Keratinocyte (primary cell): Measurements from ENCODE around the gene ST8SIA6. TPM values are rescaled to one million over a fixed set of nuclear protein-coding genes. Genes with fewer than 3 reads are reported as not detected.
A peak's percentile ranks its signal among the peaks of the same experiment; 100 is the strongest.
"Not testable (repeated sequence)": the region's sequence is repeated elsewhere in the genome, so short reads cannot be mapped to it uniquely, and the experiment has no call there.

Source experiments
- DNase-seq: peaks from one replicate; pipeline ENCODE4 v3.0.0-alpha.2; 2011; ENCODE audit warnings: low read depth, missing footprints, low spot score
- FAIRE-seq: peaks from 2 replicates; lab custom pipeline; 2011; peaks lifted over from hg19 to GRCh38; lab: Jason Lieb, UNC
- H2AFZ ChIP-seq: 2 replicates; pipeline ENCODE4 v1.6.0; 2012; ENCODE audit warnings: low read length, control low read depth, inconsistent platforms; ENCODE audit not compliant: control insufficient read depth
- H3K27ac ChIP-seq: 2 replicates; pipeline ENCODE4 v1.5.1; 2011; ENCODE audit warnings: low read length; ENCODE audit not compliant: control insufficient read depth, insufficient read depth
- H3K27me3 ChIP-seq: 3 replicates; pipeline ENCODE4 v1.6.0; 2011; ENCODE audit warnings: low read length; ENCODE audit not compliant: control insufficient read depth, insufficient read depth; ENCODE audit errors: extremely low read depth
- H3K36me3 ChIP-seq, 2 experiments: 2 replicates in 1 of 2; 3 replicates in 1 of 2; pipeline ENCODE4 v1.5.1; 2011; ENCODE audit warnings: low read length in 2 of 2, mild to moderate bottlenecking in 1 of 2; ENCODE audit not compliant: control insufficient read depth in 2 of 2, insufficient read depth in 2 of 2; ENCODE audit errors: extremely low read depth in 1 of 2
- H3K4me1 ChIP-seq: 3 replicates; pipeline ENCODE4 v1.5.1; 2011; ENCODE audit warnings: low read length; ENCODE audit not compliant: control insufficient read depth, insufficient read depth; ENCODE audit errors: extremely low read depth
- H3K4me2 ChIP-seq: 3 replicates; pipeline ENCODE4 v1.6.0; 2011; ENCODE audit warnings: low read depth, low read length; ENCODE audit not compliant: control insufficient read depth, insufficient read depth; ENCODE audit errors: extremely low read depth
- H3K4me3 ChIP-seq, 3 experiments: fragments of 200-600 bp in 1 of 3; sonication (generic) in 1 of 3; 2 replicates in 2 of 3; 3 replicates in 1 of 3; pipeline ENCODE4 v1.5.1; 2011 to 2016; ENCODE audit warnings: low read length in 3 of 3, mild to moderate bottlenecking in 3 of 3, control low read depth in 2 of 3, inconsistent platforms in 1 of 3, low read depth in 1 of 3, mixed read lengths in 1 of 3, mixed run types in 1 of 3, moderate library complexity in 1 of 3; ENCODE audit not compliant: control insufficient read depth in 2 of 3, insufficient read depth in 2 of 3; ENCODE audit errors: extremely low read depth in 1 of 3
- H3K79me2 ChIP-seq: 2 replicates; pipeline ENCODE4 v1.6.0; 2012; ENCODE audit warnings: low read length; ENCODE audit not compliant: control insufficient read depth, insufficient read depth
- H3K9ac ChIP-seq: 3 replicates; pipeline ENCODE4 v1.6.0; 2011; ENCODE audit warnings: low read length; ENCODE audit not compliant: control insufficient read depth, insufficient read depth; ENCODE audit errors: extremely low read depth
- H3K9me1 ChIP-seq: 3 replicates; pipeline ENCODE4 v1.6.0; 2011; ENCODE audit warnings: low read length; ENCODE audit not compliant: control insufficient read depth, insufficient read depth; ENCODE audit errors: extremely low read depth
- H3K9me3 ChIP-seq: 2 replicates; pipeline ENCODE4 v1.5.1; 2012; ENCODE audit warnings: low read depth, low read length; ENCODE audit not compliant: control insufficient read depth
- H4K20me1 ChIP-seq: 3 replicates; pipeline ENCODE4 v1.6.0; 2011; ENCODE audit warnings: low read length; ENCODE audit not compliant: control insufficient read depth, insufficient read depth; ENCODE audit errors: extremely low read depth
- CTCF ChIP-seq, 3 experiments: IDR thresholded peaks in 1 of 3; conservative IDR thresholded peaks in 1 of 3; optimal IDR thresholded peaks in 1 of 3; 2 replicates in 2 of 3; 3 replicates in 1 of 3; pipeline versions ENCODE3 to v1.5.1; 2011; ENCODE audit warnings: low read length in 3 of 3, mild to moderate bottlenecking in 3 of 3, moderate library complexity in 2 of 3, control low read depth in 1 of 3, inconsistent platforms in 1 of 3; ENCODE audit not compliant: insufficient read depth in 2 of 3; ENCODE audit errors: extremely low read depth in 1 of 3
- EZH2 ChIP-seq: IDR thresholded peaks from one replicate; pipeline ENCODE4 v1.6.1; 2012; ENCODE audit warnings: inconsistent platforms, mild to moderate bottlenecking, low read length, moderate library complexity
- dilution Hi-C: fragments of 300-500 bp; cut with MboI; formaldehyde crosslinking; loops from one replicate; pipeline ENCODE4 v1.7.0; 2020; ENCODE audit warnings: low sequenced_read_pairs; ENCODE audit not compliant: extremely low pct_ligation_motif_present
- polyA plus RNA-seq, 5 experiments: library from polyadenylated mRNA; depleted of rRNA in 3 of 5; stranded (reverse) in 3 of 5; stranded (forward) in 1 of 5; unstranded in 1 of 5; fragments of >200 nt; gene quantifications; 1 replicate in 1 of 5; 2 replicates in 3 of 5; 3 replicates in 1 of 5; pipeline versions ENCODE4 v1.2.1 to v1.2.3, GENCODE V29; 2011 to 2012; ENCODE audit warnings: missing spikeins in 2 of 5, low read depth in 1 of 5, low replicate concordance in 1 of 5

Gene ST8SIA6
- polyA plus RNA-seq, 1 donor (not counting 4 experiments of a cell fraction or from before 2014, with no cell fraction given) = not detected

DNA sequence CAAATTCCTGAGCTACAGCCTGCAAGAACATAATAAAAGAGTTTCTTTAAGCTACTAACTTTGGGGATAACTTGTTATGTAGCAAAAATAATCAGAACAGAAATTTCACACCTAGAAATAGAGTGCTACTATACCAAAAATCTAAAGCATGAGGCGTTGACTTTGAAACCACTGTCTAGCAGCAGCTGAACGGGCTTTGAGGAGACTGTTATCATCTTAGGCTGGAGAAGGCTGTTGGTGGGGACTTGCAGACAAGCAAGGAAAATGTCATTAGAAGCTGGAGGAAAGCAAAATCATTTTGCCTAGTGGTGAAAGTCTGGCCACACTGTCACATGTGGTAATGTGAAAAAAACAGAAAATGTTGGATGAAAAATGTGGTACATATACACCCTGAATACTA lies 48.4 kb upstream of the ST8SIA6 start:
- FAIRE-seq = no peak

DNA sequence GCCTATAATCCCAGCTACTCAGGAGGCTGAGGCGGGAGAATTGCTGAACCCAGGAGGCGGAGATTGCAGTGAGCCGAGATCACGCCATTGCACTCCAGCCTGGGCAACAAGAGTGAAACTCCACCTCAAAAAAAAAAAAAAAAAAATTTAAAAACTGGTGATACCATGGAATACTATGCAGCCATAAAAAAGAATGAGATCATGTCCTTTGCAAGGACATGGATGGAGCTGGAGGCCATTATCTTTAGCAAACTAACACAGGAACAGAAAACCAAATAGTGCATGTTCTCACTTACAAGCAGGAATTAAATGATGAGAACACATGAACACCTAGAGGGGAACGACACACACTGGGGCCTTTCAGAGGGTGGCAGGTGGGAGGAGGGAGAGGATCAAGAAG lies 44.6 kb upstream of the ST8SIA6 start:
- dilution Hi-C loops, H3K27me3 ChIP-seq, H3K9ac ChIP-seq, H3K36me3 ChIP-seq, H3K4me3 ChIP-seq, H3K4me2 ChIP-seq, H4K20me1 ChIP-seq, H2AFZ ChIP-seq, H3K9me3 ChIP-seq, H3K79me2 ChIP-seq, DNase-seq, H3K4me1 ChIP-seq, FAIRE-seq, H3K27ac ChIP-seq, H3K9me1 ChIP-seq: not testable (repeated sequence)

More for the DNA sequence above, 48.4 kb upstream of the ST8SIA6 start:
- H3K27me3 ChIP-seq = no peaks in the 10 kb centered on the region
- H3K9me1 ChIP-seq = no peaks in the 10 kb centered on the region
- H3K9me3 ChIP-seq = no peaks in the 10 kb centered on the region
- H3K27ac ChIP-seq = no peak overlapping the region
- H2AFZ ChIP-seq = no peak overlapping the region
- no peak for TF ChIP-seq CTCF (optimal IDR thresholded peaks at IDR 0.05 in 1 of 3, IDR thresholded peaks at IDR 0.05 in 1 of 3, conservative IDR thresholded peaks at IDR 0.05 in 1 of 3; ENCODE audit: extremely low read depth in 1 of 3, insufficient read depth in 2 of 3, low read length in 3 of 3)
- no peak for TF ChIP-seq EZH2
- H3K4me3 ChIP-seq = no peak overlapping the region
- H3K36me3 ChIP-seq = no peaks in the 10 kb centered on the region
- H3K9ac ChIP-seq = no peak overlapping the region
- no peaks in the 10 kb centered on the region for H4K20me1 ChIP-seq
- no peak overlapping the region for H3K4me2 ChIP-seq
- no peaks in the 10 kb centered on the region for H3K4me1 ChIP-seq
- H3K79me2 ChIP-seq = no peaks in the 10 kb centered on the region
- dilution Hi-C loops = no loop called here
- DNase-seq = no peak

DNA sequence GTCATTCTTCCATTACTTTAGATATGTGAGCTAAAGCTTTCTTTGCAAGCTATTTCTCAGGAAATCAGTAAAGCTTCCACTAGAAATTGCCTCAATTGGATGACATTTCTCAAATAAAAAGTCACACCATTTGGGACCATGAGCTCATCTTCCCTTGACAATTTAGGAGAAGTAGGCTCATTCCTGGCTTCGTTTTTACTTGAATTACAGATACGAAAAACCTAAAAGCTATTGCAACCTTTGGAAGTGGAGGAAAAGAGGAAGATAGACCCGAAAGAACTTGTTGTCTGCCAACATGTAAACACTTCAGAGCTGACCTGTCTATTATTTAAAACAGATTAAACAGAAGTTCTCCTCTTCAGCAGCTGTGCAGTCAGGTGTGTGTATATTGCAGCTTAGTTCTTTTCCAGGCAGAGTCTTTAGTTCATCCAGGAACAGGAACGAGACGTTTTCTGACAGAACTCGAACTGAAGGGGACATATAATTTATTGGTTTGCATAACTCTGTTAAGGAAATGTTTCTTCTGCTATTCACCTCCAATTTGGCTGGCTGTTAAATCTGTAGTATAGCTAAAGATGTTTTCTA lies 43.1 kb upstream of the ST8SIA6 start:
- dilution Hi-C loops = no loop called here
- no peak for TF ChIP-seq CTCF (optimal IDR thresholded peaks at IDR 0.05 in 1 of 3, IDR thresholded peaks at IDR 0.05 in 1 of 3, conservative IDR thresholded peaks at IDR 0.05 in 1 of 3; ENCODE audit: extremely low read depth in 1 of 3, insufficient read depth in 2 of 3, low read length in 3 of 3)
- TF ChIP-seq EZH2 = no peak
- no peak overlapping the region for H3K4me3 ChIP-seq

More for the DNA sequence above, 43.1 kb upstream of the ST8SIA6 start:
- DNase-seq = no peak
- no peak for FAIRE-seq
- Histone ChIP-seq H3K9me3 (no peaks in the 10 kb centered on the region), H3K36me3 (no peaks in the 10 kb centered on the region), H3K27ac (no peak overlapping the region), H3K27me3 (no peaks in the 10 kb centered on the region), H3K79me2 (no peaks in the 10 kb centered on the region), H4K20me1 (no peaks in the 10 kb centered on the region), H3K4me1 (no peaks in the 10 kb centered on the region), H3K4me2 (no peak overlapping the region), H3K9me1 (no peaks in the 10 kb centered on the region), H2AFZ (peak overlapping the region; percentile 58), H3K9ac (no peak overlapping the region)
